HG03097 (cell line): ENCODE data around the gene DGAT2L6.
A peak's percentile ranks its signal among the peaks of the same experiment; 100 is the strongest.

Experiments
- ATAC-seq: cut with Tn5 transposase; IDR thresholded peaks from one replicate; pipeline ENCODE4 v1.9.1; 2021; ENCODE audit not compliant: unreplicated experiment, low FRiP score

Gene DGAT2L6, protein sequence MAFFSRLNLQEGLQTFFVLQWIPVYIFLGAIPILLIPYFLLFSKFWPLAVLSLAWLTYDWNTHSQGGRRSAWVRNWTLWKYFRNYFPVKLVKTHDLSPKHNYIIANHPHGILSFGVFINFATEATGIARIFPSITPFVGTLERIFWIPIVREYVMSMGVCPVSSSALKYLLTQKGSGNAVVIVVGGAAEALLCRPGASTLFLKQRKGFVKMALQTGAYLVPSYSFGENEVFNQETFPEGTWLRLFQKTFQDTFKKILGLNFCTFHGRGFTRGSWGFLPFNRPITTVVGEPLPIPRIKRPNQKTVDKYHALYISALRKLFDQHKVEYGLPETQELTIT

DNA sequence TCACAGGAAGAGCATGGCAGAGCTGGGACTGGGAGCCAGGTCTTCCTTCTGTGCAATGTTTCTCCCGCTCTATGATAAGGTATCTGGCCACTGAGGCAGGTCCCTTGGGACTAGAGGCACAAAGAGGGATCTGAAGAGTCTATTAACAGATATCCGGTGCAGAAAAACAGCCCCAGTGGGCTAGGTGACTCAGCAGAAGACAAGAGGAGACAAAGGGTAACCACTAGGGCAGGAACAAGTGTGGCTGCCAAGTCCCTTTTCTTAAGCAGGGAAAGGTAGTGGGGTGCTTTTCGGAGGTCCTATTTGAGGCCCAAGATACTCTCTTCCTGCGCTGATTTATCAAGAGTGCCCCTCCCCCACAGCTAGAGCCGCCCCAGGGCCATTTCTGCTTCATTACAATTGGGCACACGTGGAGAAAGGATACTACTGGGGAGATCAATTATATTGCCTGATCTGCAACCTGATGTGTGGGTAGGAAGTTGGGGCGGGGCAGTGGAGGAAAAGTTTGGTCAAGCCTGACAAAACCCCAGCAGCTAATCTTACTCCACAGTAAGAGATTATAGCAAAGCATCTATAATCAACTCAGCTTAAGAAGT lies at the start of gene DGAT2L6:
TSS of gene DGAT2L6 (plus strand) at position 546 of the 596 bp plus-strand sequence. CDS start 100 bp downstream, outside the sequence.
- ATAC-seq = no peak

DNA sequence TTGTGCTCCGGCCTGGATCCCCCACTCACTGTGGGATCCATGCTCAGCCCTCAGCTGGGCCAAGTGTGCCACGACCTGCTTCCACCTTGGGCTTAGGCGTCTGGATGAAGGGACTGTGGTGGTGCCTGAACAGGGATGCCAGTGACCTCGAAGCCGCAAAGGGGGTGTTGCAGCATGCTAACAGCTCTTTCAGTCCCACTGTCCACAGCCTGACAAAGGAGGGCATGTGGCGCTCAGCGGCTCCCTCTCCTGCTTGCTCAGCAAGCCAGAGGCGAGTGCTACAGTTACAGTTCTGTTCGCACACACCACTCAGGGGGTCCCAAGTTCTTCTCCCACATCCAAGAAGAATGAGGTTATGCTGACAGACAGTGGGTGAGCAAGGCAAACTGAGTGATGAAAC lies 49.2 kb upstream of the DGAT2L6 start:
- no peak for ATAC-seq

DNA sequence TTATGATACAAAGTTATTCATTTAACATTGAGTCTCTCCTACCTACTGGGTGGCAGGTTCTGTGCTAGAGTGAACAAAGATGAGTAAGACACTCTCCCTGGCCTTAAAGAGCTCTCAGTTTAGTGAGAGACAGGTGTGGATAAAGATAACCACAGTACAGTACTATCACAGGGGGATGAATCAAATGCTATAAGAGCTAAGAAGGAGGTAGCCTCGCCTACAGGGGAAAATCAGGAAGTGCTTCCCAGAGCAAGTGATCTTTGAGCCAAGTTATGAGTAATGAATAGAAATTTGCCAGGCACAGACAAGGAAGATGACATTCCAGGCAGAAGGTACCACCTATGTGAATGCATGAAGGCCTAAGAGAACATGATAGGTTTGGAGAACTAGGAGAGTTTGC lies 47.5 kb upstream of the DGAT2L6 start:
- ATAC-seq = no peak

DNA sequence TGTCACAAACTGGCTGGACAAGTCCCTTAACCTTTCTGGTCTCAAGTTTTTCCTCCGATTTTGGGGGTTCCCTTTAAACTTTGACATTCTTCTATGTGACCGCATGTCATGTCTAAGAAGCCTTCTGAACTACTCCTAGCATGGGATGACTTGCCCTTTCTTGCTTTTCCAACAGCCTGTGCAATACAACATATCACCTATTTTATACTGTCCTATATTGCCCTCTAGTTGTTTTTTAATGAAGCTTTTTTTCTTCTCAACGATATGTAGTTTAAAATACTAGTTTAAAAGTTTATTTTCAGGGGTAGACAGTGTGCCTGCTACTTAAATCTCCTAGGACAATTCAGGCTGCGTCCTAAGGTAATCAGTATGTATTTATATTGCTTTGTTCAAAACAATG lies 45.1 kb upstream of the DGAT2L6 start:
- ATAC-seq = no peak

DNA sequence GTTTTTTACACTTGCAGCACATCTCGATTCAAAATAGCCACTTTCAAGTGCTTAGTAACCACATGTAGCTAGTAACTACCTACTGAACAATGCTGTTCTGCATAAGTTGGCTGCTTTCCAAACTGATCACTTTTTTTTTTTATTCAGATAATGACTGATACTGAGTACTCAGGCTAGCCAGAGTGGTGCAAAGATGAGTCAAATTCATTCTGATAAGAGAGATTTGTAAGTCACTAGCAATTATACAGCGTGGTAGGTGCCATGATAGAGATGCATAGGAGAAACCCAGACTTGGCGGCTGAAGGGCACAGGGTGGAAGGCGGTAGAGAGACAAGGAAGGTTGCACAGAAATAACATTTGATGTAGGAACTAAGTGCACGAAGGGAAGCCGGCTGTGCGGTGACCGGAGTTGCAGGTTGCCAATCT lies 44.4 kb upstream of the DGAT2L6 start:
- ATAC-seq = no peak

DNA sequence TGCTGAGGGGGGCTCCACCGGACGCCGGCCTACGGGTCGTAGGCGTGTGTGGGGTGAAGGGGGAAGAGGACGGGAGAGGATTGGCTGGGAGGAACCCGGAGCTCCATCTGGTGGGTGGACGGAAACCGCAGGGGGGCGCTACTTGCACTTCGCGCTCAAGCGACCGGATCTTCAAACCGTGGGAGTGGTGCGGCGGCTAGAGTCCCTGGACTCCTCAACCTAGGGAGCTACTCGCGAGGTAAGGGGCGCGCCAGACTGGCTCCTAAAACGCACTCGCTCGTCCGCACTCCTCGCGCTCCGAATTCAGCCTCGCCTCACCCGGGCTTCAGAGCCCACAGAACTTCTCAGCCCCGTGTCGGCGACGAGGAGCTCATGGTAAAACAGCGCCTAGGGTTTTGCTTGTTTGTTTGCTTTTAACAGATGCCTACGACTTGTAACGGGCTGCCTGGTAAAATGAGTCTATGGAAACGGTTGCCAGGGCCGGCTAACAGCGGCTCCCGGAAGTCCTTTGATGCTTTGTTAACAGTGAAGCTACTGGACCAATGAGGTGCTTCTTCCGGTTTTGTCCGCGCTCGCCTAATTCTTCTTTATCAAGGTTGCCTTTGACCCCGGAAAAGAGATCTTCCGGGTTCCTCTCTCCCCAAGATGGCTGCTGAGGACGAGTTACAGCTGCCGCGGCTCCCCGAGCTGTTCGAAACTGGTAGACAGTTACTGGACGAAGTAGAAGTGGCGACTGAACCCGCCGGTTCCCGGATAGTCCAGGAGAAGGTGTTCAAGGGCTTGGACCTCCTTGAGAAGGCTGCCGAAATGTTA lies 43.8 kb upstream of the DGAT2L6 start, which contains the start of gene IGBP1:
TSS of gene IGBP1 (plus strand) at position 145 of the 813 bp plus-strand sequence. CDS start at position 646, 501 bp downstream.
- peak; percentile 82 for ATAC-seq

DNA sequence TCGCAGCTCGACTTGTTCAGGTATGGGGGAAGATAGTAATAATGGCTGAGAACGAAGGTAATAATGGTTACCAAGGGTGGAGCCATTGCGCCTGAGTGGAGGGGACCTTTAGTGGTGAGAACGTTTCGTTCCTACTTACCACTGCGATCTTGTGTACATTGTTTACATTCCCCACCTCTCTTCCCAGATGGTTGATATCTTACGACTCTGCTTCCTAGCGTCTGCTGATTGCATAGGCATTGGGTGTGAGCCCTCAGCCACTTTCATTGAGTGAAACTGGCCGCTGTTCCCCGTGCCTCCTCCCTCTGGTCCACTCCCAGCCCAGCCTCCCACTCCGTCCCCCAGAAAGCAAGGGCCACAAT lies 43.2 kb upstream of the DGAT2L6 start:
- no peak for ATAC-seq

DNA sequence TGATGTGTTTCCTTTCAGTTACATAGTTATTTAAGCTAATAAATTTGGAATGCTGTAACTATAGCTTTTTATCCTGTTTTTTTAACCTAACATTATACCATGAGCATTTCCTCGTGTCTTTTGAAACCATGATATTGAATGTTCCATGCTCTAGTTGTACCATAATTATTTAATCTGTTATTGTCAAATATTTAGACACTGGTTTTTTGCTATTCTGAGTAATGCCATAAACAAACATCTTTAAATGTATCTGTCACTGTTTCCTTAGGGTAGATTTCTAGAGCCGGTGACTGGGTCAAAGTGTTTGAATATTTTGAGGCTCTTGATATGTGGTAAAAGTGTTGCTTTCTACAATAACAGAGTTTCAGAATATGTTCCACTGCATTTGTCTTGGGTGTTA lies 38.7 kb upstream of the DGAT2L6 start:
- no peak for ATAC-seq

DNA sequence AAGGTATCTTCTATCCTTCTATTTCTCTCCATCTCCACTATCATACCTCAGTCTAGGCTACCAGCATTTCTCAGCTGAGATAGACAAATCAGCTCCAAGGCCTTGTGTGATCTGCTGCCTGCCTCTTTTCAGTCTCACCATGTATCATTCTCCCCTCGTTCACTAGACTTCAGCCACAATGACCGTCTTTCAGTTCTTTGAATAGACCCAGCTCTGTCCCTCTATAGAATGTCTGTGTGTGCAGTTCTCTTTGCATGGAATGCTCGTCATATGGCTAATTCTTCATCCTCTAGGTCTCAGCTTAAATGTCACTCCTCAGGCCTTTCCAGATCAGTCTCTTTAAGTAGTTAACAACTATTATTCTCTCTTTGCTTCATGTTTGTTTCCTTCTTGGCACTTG lies 37.5 kb upstream of the DGAT2L6 start:
- ATAC-seq = no peak

DNA sequence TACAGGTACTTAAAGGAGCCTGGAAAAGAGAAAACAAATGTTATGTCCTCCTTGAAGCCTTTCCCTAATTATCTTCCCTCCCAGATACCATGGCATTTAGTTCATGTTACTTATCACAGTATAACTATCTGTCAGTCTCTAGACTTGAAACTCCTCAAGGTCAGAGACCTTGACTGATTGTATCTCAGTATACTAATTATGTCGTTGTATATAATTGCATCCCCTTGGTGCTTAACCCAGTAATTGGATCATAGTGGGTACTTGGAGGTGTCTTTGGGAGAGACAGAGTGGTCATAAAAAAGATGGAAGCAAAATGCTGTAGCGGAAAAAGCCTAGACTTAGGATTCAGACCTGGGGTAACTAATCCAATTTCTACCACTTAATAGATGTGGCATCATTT lies 35.9 kb upstream of the DGAT2L6 start:
- no peak for ATAC-seq

DNA sequence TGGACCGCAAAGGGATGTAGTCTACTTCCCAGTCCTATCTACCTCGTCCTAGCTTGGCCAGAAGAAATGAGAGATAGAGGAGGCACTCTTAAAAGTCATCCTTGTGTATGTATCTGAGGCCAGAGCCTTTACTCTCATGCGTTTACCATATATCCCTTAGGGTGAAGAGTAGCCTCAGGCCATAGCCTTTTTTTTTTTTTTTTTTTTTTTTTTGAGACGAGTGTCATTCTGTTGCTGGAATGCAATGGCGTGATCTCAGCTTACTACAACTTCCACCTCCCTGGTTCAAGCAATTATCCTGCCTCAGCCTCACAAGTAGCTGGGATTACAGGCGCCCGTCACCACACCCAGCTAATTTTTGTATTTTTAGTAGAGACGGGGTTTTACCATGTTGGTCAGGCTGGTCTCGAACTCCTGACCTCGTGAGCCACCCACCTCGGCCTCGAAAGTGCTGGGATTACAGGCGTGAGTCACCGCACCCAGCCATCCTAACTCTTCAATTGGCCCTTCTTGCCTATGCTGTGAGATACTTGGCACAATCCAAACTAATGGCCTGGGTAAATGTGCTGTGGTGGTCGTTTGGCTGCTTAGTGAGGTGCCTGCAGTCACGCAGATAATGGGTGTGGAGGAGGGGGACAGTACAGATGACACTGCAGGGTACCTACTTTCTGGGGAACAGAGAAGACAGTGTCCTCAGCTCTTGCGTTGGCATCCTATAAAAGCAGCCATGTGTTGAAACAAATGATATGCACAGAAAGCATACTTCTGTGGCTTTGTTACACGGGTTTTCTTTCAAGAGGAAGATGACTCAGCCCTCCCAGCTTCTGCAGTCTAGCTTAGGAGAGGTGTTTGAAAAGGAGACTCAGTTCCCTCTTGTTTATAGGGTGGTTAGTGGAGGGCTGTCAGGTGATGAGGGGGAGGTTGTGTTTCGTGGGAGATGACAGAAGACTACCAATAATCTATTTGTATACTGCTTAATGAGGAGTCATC lies 10.4 kb upstream of the DGAT2L6 start:
- ATAC-seq = no peak

DNA sequence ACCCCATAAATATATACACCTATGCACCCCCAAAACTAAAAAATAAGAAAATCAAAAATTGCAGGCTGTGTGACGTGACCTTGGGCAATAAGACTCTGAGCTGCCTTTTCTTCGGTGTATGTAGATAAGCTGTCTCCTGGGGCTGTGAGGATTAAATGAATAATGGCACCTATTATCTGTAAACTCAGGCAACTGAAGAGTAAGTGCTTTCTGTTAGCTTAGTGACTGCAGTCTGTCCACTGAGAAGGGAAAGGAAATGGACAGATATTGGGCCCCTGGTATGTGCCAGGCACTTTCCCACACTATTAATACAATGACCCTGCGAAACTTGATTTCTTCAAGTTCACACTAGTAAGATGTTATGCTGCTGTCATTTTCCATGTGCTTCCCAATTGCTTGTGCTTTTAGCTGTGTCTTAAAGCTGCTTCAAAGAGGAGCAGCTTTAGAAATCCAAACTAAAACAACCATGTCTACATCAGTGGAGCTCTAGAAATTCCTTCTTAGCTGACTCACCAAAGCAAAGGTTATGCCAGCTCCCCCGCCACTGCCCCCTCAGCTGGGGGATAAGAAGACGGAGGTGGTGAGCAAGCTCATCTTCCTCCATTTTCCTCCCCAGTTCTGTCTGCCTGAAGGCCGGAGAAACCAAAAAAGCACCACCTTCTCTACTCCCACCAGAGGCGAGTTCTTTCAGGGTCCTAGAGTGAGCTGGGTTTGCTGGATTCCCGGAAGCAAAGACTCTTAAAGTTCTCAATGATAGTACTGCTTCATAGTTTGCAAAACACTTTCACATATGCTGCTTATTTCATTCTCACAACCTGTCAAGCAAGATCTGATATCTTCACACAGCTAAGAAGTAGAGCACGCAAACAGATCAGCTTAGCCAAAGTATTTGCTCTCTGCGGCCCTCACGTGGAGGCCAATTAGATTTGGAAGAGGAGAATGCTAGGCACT lies 8.8 kb upstream of the DGAT2L6 start:
- ATAC-seq = no peak

DNA sequence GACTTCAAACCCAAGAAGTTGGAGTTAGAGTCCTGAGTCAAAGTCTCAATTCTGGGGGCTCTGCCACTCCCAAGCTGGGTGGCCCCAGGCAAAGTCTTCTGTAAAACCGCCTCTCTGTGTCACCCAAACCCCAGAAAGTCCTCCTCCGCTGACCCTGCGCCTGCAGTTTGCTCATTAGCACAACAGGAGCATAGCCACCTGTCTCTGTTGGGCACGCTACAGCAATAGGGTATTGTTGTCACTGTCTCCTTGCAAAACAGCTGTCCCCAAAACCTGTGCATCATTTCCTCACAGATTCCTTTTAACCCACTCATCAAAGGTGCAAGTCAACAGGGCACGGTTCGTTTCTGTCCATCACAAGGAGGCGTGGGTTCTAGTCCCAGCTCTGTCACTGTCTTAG lies 8.0 kb upstream of the DGAT2L6 start:
- ATAC-seq = no peak

DNA sequence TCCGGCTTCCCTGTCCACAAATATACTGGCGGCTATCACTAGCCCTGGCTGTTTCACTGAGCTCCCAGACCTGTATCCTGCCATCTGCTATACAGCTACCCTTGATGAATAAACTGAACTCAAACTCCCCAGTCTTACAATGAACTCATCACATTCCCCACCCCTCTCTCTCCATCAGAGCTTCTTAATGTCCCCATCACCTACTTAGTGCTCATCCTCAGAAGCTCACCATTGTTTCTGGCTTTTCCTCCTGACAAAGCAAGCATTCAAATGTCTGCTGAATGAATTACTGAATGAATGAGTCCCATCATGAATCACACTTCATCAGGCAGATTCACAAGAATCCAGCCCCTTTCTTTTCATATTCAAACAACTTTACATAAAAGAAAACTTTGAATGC lies 5.7 kb upstream of the DGAT2L6 start:
- ATAC-seq = no peak

DNA sequence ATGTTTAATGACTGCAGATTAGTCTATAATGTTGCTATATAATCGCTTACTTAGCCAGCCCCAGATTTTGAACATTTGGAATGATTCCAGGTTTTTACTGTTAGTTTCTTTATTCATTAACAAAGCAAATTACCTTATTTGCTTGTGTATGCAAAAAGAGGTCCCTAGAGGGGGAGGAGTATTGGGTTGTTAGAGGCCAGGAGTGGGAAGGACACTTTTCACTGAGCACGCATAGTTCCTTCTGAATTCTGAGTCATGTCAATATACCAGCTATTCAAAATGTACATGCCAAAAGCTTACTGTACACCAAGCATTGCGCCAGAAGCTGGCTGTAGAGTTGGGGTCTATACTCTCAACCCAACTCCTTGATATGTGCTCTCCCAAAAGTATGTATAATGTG lies 5.1 kb upstream of the DGAT2L6 start:
- no peak for ATAC-seq

DNA sequence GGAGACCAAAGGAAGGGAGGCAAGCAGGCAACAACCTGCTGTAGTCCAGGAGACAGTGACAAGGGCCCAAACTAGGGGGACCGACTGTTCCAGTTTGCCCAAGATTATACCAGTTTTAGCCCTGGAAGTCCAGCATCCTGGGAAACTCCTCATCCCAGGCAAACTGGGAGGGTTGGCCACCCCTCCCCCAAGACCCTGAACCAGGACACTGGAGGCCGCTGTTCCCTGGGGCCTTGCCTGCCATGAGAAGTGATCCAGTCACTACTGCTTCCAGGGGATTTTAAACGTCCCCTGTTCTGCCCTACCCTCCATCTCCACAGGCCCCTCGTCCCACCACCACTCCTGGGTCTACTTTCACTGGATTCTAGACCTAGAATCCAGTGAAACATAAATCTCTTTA lies 4.3 kb upstream of the DGAT2L6 start:
- ATAC-seq = no peak

DNA sequence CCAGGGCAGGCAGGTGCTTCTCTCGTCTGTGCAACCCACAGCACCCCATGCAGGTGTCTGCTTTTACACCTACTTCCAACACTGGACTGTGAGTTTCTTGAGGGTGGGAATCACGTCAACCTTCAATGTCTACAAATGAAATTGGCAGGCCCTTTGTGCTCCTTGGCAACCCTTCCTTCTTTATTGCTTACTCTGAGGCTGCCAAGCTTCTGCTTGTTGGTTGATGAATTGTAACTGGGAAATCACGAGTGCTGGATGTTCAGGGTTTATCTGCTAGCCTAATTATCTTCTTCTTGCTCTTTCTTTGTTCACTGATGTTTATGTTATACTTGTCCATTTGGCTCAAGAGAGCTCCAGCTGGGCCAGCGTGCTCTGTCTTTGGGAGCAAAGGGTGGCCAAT lies 2.5 kb upstream of the DGAT2L6 start:
- ATAC-seq = no peak

DNA sequence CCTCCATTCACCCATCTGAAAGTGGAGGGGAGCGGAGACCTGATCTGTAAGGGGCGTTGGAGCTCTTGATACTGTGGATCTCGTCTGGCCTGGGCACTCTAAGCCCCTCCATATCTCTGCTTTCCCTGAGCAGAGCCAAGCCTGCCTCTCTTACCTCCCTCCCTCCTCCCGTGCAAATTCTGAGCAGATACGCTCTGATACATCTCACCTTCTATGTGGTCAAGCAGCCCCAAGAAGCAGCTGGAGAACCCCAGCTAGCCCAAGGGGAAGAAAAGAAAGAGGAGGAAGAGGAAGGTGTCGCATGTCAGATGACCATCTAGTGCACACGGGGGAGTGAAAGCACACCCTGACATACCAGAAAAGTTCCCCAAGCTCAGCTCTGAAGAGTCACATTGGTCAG lies 1.9 kb upstream of the DGAT2L6 start:
- ATAC-seq = no peak

DNA sequence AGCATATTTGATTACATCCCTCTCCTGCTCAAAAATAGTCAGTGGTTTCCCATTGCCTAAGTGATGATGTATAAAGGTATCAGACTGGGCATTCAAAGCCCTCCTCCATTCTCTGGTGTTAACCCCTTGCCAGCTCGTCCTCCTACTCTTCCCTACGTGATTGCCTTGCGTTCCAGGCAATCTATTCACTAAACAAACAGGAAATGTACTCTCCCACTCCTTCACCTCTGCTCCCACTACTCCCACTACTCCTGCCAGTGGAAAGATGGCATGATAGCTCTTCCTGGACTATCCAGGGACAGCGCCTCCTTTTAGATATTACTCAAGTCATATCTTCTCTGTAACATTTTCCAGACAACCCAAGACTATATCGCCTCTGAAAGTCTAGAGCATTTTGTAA lies 5.8 kb downstream of the DGAT2L6 start:
- no peak for ATAC-seq
